22Rv1 (cell line): ENCODE data around the gene COBL.
A peak's percentile ranks its signal among the peaks of the same experiment; 100 is the strongest.

Experiments used
- H3K27ac ChIP-seq: fragments of 450-650 bp; 2 replicates; pipeline ENCODE4 v1.5.1; 2017
- ZFX ChIP-seq: fragments of 450-650 bp; IDR thresholded peaks from 2 replicates; pipeline ENCODE4 v1.6.1; 2017; ENCODE audit warnings: antibody characterized with exemption, borderline replicate concordance
- TF ChIP-seq, protein P1 (sequence below): fragments of 450-650 bp; IDR thresholded peaks from 2 replicates; pipeline ENCODE4 v1.5.1; 2017; ENCODE audit warnings: mild to moderate bottlenecking

Gene COBL

DNA sequence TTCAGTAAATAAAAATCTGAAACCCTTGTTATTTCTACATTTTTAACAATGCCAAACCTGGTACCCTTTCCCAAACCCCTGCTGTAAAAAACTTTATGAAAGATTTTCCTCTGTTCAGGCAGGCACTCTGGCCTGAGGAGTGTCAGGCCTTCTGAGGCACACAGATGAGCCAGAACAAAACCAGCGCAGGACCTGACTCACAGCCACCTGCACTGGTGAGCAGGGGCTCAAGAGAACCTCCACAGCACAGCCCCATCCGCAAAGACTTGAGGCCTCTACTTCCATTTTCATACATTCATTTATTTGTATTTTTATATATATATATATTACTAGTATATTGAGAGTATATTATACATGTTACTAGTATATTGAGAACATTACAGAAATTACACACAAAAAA, 49.4 kb downstream of the COBL start:
- TF ChIP-seq, protein P1, sequence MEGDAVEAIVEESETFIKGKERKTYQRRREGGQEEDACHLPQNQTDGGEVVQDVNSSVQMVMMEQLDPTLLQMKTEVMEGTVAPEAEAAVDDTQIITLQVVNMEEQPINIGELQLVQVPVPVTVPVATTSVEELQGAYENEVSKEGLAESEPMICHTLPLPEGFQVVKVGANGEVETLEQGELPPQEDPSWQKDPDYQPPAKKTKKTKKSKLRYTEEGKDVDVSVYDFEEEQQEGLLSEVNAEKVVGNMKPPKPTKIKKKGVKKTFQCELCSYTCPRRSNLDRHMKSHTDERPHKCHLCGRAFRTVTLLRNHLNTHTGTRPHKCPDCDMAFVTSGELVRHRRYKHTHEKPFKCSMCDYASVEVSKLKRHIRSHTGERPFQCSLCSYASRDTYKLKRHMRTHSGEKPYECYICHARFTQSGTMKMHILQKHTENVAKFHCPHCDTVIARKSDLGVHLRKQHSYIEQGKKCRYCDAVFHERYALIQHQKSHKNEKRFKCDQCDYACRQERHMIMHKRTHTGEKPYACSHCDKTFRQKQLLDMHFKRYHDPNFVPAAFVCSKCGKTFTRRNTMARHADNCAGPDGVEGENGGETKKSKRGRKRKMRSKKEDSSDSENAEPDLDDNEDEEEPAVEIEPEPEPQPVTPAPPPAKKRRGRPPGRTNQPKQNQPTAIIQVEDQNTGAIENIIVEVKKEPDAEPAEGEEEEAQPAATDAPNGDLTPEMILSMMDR = no peak
- no peak for TF ChIP-seq ZFX
- H3K27ac ChIP-seq = no peak overlapping the region

DNA sequence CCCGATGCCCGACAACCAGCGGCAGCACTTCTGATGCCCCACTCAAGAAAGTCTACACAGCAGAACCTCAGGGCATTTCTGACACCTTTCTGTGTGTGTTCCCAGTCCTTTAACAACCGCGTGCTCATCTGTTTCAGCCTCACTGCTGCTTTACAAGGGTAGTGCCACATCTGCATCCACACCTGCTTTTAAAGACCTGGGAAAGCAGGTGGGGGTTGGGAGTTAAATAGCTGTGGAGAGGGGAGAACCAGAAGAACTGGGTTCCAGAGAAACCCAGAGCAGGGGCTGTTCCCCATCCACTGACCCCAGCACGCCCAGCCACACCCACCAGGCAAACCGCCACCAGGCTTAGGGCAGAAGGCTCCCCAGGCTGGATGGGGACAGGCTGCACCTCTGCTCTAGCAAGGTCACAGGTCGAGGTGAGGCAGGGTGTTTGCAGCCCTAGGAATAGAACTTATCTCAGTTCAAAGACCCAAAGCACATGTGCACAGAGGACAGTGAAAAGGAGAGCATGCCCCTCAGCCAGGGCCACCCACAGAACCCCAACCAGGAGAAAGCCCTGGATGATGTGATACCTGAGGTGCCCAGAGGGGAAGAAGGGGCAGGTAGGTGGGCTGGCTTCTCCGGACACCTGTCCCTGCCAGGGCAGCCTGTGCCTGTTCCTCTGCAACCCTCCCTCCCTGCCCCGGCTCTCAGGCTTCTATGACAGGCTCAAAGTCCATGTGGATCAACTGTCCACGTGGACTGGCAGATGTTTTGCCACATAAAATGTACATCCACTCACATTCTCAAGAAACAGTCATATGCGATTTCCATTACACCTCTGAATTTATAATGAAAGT, 51.3 kb downstream of the COBL start:
- peak overlapping the region; percentile 62; the same call in 1 of the 2 replicates for H3K27ac ChIP-seq

DNA sequence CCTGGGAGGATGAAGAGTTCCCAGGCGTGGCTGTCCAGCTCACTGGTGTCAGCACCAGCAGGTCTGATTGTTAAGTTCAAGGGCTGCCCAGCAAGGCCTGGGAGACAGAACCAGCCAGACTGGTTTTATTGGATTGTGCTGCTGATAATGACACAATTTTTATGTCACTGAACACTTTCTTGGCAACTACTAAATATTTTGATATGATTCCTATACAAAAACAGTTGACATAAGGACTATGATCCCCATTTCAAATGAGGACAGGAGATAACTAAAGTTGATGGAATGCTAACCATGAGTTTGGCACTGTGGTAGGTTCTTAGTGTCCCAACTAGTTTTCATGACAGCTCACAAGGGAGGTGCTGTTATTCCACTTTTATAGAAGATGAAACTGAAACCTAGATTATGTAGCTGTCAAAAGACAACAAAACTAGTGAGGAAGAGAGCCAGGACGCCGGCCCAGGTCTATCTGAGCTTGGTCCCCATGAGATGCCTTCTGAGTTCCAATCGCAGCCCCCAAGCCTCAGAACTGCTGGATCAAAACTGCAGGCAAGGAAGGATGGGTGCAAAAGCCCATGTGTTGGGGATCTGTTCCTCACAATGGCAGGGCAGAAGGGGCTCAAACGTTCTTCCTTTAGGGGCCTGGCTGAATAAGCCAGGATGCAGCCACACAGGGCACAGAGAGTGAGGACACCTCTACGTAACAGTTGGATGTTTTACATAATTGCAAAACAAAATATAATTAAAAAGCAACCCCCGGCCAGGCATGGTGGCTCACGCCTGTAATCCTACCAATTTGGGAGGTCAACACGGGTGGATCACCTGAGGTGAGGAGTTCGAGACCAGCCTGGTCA, 52.8 kb downstream of the COBL start:
- peak overlapping the region; percentile 62 for H3K27ac ChIP-seq
- TF ChIP-seq ZFX = no peak
- TF ChIP-seq, protein P1 = no peak

More for the DNA sequence above, 51.3 kb downstream of the COBL start:
- no peak for TF ChIP-seq ZFX
- TF ChIP-seq, protein P1 = no peak

DNA sequence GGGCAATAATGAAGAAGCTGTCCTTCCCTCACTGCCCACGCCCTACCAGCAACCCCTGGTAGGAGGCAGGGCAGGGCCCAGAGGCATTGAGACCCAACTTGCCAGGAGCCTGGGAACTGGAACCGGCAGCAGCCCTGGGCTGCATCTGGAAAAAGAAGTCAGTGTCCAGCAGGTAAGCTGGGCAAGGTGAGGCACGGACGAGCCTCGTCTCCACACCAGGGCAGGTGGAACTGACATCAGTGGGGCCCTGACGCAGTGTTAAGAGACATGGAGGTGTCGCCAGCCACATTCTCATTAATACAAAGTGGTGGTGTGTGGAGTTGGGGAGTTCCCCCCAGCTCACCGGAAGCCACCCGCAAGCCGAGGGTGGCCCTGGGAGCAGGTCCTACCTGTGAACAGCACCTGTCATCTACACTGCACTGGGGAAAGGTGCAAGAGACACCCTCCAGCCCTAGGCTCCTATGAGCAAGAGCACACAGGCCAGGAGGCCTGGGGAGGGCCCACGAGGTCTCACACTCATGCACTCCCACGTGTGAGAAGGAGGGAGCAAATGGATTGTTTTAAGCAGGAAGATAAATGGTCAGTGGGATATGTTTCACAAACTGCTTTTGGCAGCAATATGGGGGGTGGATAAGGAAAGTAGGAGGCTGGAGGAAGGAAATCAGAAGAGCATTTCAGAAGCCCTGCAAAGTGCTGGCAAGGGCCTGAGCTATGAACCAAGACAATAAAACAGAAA, 53.6 kb downstream of the COBL start:
- no peak for TF ChIP-seq ZFX
- TF ChIP-seq, protein P1 = no peak
- peak overlapping the region; percentile 62 for H3K27ac ChIP-seq

DNA sequence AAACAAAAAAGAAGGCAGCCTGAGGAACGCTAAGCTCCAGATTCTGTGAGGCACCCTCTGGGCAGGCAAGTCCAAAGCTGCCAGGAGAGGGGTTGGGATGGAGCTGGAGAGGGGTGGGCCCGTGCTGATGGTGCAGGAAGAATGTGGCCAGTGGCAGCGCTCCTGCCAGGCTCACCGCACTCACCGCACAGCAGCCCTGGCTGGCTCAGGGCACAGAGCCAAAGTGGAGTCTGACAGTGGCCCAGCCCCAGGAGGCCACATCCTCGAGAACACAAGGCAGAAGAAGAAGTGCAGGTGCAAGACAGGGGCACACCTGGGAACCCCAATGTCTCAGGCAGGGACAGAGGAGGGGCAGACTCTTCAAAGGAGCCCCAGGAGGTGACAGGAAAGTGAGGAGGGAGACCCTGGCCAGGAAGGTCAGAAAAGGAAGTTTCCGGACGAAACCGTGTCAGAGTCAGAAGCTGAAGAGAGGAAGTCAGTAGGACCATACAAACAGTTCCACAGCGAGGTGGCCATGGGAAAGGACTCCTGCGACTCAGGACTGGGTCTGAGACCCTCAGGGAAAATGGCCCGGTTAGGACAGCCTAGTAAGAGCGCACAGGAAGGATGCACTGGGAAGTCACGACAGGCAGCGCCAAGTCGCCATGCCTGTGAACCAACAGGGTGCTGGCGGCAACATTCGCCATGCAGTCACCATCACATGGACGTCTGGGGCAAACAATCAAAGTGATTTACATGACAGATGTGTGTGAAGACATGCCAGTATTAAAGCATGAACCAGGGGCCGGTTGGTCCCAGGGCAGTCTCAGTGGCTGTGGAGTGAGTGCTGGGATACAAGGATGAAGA, 54.4 kb downstream of the COBL start:
- H3K27ac ChIP-seq = no peak overlapping the region
- TF ChIP-seq, protein P1 = no peak
- no peak for TF ChIP-seq ZFX

DNA sequence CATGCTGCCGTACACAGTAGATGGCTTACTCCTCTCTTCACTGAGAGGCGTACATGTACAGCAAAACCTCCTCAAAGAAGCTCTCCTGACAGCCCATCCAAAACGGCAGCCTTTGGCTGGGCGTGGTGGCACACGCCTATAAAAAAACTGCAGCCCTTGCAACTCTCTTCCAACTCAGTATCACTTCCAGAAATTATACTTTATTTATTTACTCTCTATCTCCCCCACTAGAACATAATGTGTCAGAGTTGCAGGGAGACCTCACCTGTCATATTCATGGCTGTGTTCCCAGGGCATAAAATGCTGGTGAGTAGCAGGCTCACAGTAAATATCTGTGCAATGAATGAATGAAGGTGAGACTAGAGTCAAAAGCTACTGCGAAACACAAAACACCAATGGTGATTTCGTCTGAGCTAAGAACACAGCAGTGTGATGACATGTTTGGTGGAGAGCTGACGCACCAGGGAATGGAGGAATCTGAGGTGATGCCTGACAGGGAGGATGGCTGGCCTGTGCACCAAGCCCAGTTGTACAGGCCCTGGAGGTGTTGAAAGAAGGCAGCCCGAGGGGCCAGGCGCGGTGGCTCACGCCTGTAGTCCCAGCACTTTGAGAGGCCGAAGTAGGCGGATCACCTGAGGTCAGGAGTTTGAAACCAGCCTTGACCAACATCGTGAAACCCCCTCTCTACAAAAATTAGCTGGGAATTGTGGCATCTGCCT, 55.3 kb downstream of the COBL start:
- no peak overlapping the region for H3K27ac ChIP-seq

More for the DNA sequence above, 55.3 kb downstream of the COBL start:
- TF ChIP-seq ZFX = no peak
- TF ChIP-seq, protein P1 = no peak
